ENCODE results near the gene BEX4. TPM values are rescaled to one million over a fixed set of nuclear protein-coding genes. Genes with fewer than 3 reads are reported as not detected.

The BEX4 gene
- total and polyA plus RNA-seq, 4 experiments from 2014 or later, result 38.9 to 101 (median 48.9) TPM

DNA sequence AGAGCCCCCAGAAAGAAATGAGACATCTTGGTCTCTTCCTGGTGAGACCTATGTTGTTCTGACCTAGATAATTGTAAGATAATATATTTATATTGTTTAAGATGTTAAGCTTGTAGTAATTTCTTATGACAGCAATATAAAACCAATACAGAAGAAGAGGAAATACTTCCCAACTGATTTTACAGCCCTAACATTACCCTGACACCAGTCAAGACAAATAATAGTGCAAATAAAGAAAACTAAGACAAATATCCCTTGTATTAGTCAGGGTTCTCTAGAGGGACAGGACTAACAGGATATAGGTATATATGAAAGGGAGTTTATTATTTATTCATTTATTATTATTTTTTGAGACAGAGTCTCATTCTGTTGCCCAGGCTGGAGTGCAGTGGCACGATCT, 21.4 kb downstream of the BEX4 start:
- Histone ChIP-seq H3K9me3 (ENCODE audit: control insufficient read depth in 1 of 2, low read length in 2 of 2) (no peaks in the 10 kb centered on the region), H3K4me1 (ENCODE audit: insufficient read depth, low read length) (no peaks in the 10 kb centered on the region), H3K4me3 (ENCODE audit: low read length in 2 of 2) (no peak overlapping the region), H3K27me3 (ENCODE audit: insufficient read depth, low read length) (no peaks in the 10 kb centered on the region), H3K27ac (ENCODE audit: low read depth, low read length) (no peak overlapping the region), H3K36me3 (ENCODE audit: insufficient read depth, low read length) (no peaks in the 10 kb centered on the region)
- Mint-ChIP-seq H3K27ac (no peak overlapping the region), H3K27me3 (no peaks in the 10 kb centered on the region), H3K4me1 (no peaks in the 10 kb centered on the region), H3K4me3 (no peak overlapping the region), H3K9me3 (no peaks in the 10 kb centered on the region), H3K36me3 (no peaks in the 10 kb centered on the region)
- no peak for DNase-seq
- POLR2A ChIA-PET (ENCODE audit: partially characterized antibody), result no interaction called here
- CTCF ChIA-PET (ENCODE audit: partially characterized antibody), result no interaction called here
- intact Hi-C loops (cut with micrococcal nuclease), result no loop called here

DNA sequence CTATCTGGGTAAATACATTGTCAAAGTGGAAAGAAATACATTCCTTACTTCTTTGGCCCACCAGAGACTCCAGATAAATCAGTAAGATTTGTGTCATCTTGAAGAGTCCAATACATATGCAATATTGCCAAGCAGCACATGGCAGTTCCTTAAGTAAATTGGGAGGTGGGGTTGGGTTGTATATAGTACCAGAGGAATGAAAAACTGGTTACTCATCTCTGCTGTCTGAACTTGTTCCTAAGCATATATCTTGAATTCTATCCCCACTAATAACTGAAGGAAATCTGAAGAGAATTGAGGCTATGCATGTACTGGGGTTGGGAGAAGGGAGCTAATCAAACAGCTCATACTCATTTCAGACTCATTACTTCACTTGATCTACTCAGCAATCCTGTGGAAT, 25.2 kb downstream of the BEX4 start:
- Mint-ChIP-seq H3K4me1 (no peaks in the 10 kb centered on the region), H3K27me3 (peaks cover 0 to 2% of the 10 kb centered on the region in 2 donors), H3K4me3 (no peak overlapping the region), H3K9me3 (no peaks in the 10 kb centered on the region), H3K27ac (no peak overlapping the region), H3K36me3 (no peaks in the 10 kb centered on the region)
- ChIA-PET CTCF (ENCODE audit: partially characterized antibody) (interaction anchor here (1.2 kb wide), 1 partner anchor 9 kb away, joined by 3 read pairs; no protein-coding TSS in a partner anchor), POLR2A (ENCODE audit: partially characterized antibody) (no interaction called here)
- no peak for DNase-seq
- no peaks in the 10 kb centered on the region for H3K9me3 ChIP-seq (ENCODE audit: control insufficient read depth in 1 of 2, low read length in 2 of 2)
- no peak overlapping the region for H3K4me3 ChIP-seq (ENCODE audit: low read length in 2 of 2)
- no peak overlapping the region for H3K27ac ChIP-seq (ENCODE audit: low read depth, low read length)
- no peaks in the 10 kb centered on the region for H3K27me3 ChIP-seq (ENCODE audit: insufficient read depth, low read length)
- no peaks in the 10 kb centered on the region for H3K36me3 ChIP-seq (ENCODE audit: insufficient read depth, low read length)
- intact Hi-C loops (cut with micrococcal nuclease), result no loop called here
- no peaks in the 10 kb centered on the region for H3K4me1 ChIP-seq (ENCODE audit: insufficient read depth, low read length)

DNA sequence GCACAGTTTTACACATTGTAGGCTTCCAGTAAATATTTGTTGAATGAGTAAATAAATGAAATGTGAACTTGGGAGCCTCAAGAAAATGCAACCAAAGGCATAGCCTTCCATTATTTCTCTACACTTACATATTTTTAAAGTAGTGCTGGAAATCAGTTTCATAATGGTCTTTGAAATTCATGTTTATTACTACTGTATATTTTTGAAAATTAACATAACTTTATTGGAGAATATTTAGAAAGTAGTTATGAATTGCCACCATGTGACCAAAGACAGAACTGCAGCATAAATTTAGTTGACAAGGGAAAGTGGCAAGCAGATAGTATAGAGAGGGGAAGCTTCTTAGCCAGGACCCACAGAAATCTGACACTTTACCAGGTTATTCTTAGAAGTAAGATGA, 33.6 kb downstream of the BEX4 start:
- Histone ChIP-seq H3K27ac (ENCODE audit: low read depth, low read length) (no peak overlapping the region), H3K4me1 (ENCODE audit: insufficient read depth, low read length) (peaks cover 4% of the 10 kb centered on the region), H3K36me3 (ENCODE audit: insufficient read depth, low read length) (no peaks in the 10 kb centered on the region), H3K4me3 (ENCODE audit: low read length in 2 of 2) (no peak overlapping the region), H3K9me3 (ENCODE audit: control insufficient read depth in 1 of 2, low read length in 2 of 2) (no peaks in the 10 kb centered on the region), H3K27me3 (ENCODE audit: insufficient read depth, low read length) (no peaks in the 10 kb centered on the region)
- H3K4me3 Mint-ChIP-seq, result no peak overlapping the region
- CTCF ChIA-PET (ENCODE audit: partially characterized antibody), result interaction anchor here (0.9 to 1.9 kb wide), 6 partner anchors 10 to 297 kb away, joined by 3 to 7 read pairs (median 4); no protein-coding TSS in a partner anchor
- H3K27ac Mint-ChIP-seq, result no peak overlapping the region
- DNase-seq, result peak in 3 of 5 donors; percentile 10 to 19 (median 11)
- H3K36me3 Mint-ChIP-seq, result peaks cover 0 to 1% of the 10 kb centered on the region in 2 donors
- POLR2A ChIA-PET (ENCODE audit: partially characterized antibody), result no interaction called here
- peaks cover 0 to 2% (median 0%) of the 10 kb centered on the region in 8 donors for H3K9me3 Mint-ChIP-seq
- H3K27me3 Mint-ChIP-seq, result no peaks in the 10 kb centered on the region
- peaks cover 2 to 16% (median 6%) of the 10 kb centered on the region in 4 donors for H3K4me1 Mint-ChIP-seq
- intact Hi-C loops (cut with micrococcal nuclease), result loop anchor here (1.0 to 2.0 kb wide), 3 partner anchors 37 to 298 kb away; no protein-coding TSS in a partner anchor

GRCh38 chrX:103249805-103250204, 34.9 kb downstream of the BEX4 start:
- Histone ChIP-seq H3K9me3 (ENCODE audit: control insufficient read depth in 1 of 2, low read length in 2 of 2) (no peaks in the 10 kb centered on the region), H3K36me3 (ENCODE audit: insufficient read depth, low read length) (no peaks in the 10 kb centered on the region), H3K27ac (ENCODE audit: low read depth, low read length) (no peak overlapping the region), H3K27me3 (ENCODE audit: insufficient read depth, low read length) (no peaks in the 10 kb centered on the region), H3K4me1 (ENCODE audit: insufficient read depth, low read length) (peaks cover 9% of the 10 kb centered on the region), H3K4me3 (ENCODE audit: low read length in 2 of 2) (no peak overlapping the region)
- no peak for DNase-seq
- no peak overlapping the region for H3K4me3 Mint-ChIP-seq
- H3K27me3 Mint-ChIP-seq, result no peaks in the 10 kb centered on the region
- H3K27ac Mint-ChIP-seq, result peak overlapping the region in 2 of 7 donors; percentile 22 to 51
- intact Hi-C loops (cut with micrococcal nuclease), result loop anchor here (2.0 kb wide), 1 partner anchor 299 kb away; no protein-coding TSS in a partner anchor
- peaks cover 0 to 8% of the 10 kb centered on the region in 2 donors for H3K36me3 Mint-ChIP-seq
- ChIA-PET CTCF (ENCODE audit: partially characterized antibody) (interaction anchor here (1.4 to 1.9 kb wide), 2 partner anchors 19 to 39 kb away, joined by 3 to 5 read pairs; no protein-coding TSS in a partner anchor), POLR2A (ENCODE audit: partially characterized antibody) (no interaction called here)
- peaks cover 0 to 2% (median 0%) of the 10 kb centered on the region in 8 donors for H3K9me3 Mint-ChIP-seq
- peaks cover 8 to 27% (median 14%) of the 10 kb centered on the region in 4 donors for H3K4me1 Mint-ChIP-seq

- H3K4me3 ChIP-seq (ENCODE audit: low read length in 2 of 2), result no peak overlapping the region
- H3K27ac Mint-ChIP-seq, result no peak overlapping the region
- H3K4me1 Mint-ChIP-seq, result peaks cover 14 to 38% (median 19%) of the 10 kb centered on the region in 4 donors
- peaks cover 9% of the 10 kb centered on the region for H3K4me1 ChIP-seq (ENCODE audit: insufficient read depth, low read length)
- H3K9me3 ChIP-seq (ENCODE audit: control insufficient read depth in 1 of 2, low read length in 2 of 2), result no peaks in the 10 kb centered on the region
- H3K36me3 ChIP-seq (ENCODE audit: insufficient read depth, low read length), result no peaks in the 10 kb centered on the region
- H3K27me3 ChIP-seq (ENCODE audit: insufficient read depth, low read length), result no peaks in the 10 kb centered on the region
- no peak for DNase-seq
- intact Hi-C loops (cut with micrococcal nuclease), result no loop called here
- H3K27ac ChIP-seq (ENCODE audit: low read depth, low read length), result no peak overlapping the region
- no peak overlapping the region for H3K4me3 Mint-ChIP-seq
- H3K27me3 Mint-ChIP-seq, result no peaks in the 10 kb centered on the region
- POLR2A ChIA-PET (ENCODE audit: partially characterized antibody), result no interaction called here
- peaks cover 0 to 10% of the 10 kb centered on the region in 2 donors for H3K36me3 Mint-ChIP-seq
- H3K9me3 Mint-ChIP-seq, result peaks cover 0 to 2% (median 0%) of the 10 kb centered on the region in 8 donors
- CTCF ChIA-PET (ENCODE audit: partially characterized antibody), result interaction anchor here (3.9 kb wide), 1 partner anchor 40 kb away, joined by 15 read pairs; no protein-coding TSS in a partner anchor
These were observed 36.1 kb downstream of the BEX4 start for GRCh38 chrX:103250977-103251376.

GRCh38 chrX:103253608-103254007, 38.7 kb downstream of the BEX4 start:
- intact Hi-C loops (cut with micrococcal nuclease), result loop anchor here (2.0 kb wide), 2 partner anchors 39 to 57 kb away; partner anchors contain the start of genes BEX2 and BEX4
- Histone ChIP-seq H3K36me3 (ENCODE audit: insufficient read depth, low read length) (no peaks in the 10 kb centered on the region), H3K4me3 (ENCODE audit: low read length in 2 of 2) (peak overlapping the region in 1 of 2 donors; percentile 83), H3K27ac (ENCODE audit: low read depth, low read length) (peak overlapping the region; percentile 73), H3K9me3 (ENCODE audit: control insufficient read depth in 1 of 2, low read length in 2 of 2) (no peaks in the 10 kb centered on the region), H3K27me3 (ENCODE audit: insufficient read depth, low read length) (no peaks in the 10 kb centered on the region), H3K4me1 (ENCODE audit: insufficient read depth, low read length) (peaks cover 9% of the 10 kb centered on the region)
- ChIA-PET POLR2A (ENCODE audit: partially characterized antibody) (interaction anchor here (0.9 to 2.0 kb wide), 2 partner anchors 39 to 43 kb away, joined by 3 to 10 read pairs; partner anchors contain the start of gene BEX4), CTCF (ENCODE audit: partially characterized antibody) (interaction anchor here (1.2 to 3.9 kb wide), 3 partner anchors 24 to 236 kb away, joined by 3 to 15 read pairs (median 5); no protein-coding TSS in a partner anchor)
- Mint-ChIP-seq H3K36me3 (peaks cover 0 to 10% of the 10 kb centered on the region in 2 donors), H3K4me1 (peaks cover 14 to 38% (median 19%) of the 10 kb centered on the region in 4 donors), H3K4me3 (peak overlapping the region; percentile 90 to 97 (median 96)), H3K27ac (peak overlapping the region; percentile 91 to 97 (median 95)), H3K27me3 (no peaks in the 10 kb centered on the region), H3K9me3 (peaks cover 0 to 2% (median 0%) of the 10 kb centered on the region in 8 donors)
- DNase-seq, result no peak

DNA sequence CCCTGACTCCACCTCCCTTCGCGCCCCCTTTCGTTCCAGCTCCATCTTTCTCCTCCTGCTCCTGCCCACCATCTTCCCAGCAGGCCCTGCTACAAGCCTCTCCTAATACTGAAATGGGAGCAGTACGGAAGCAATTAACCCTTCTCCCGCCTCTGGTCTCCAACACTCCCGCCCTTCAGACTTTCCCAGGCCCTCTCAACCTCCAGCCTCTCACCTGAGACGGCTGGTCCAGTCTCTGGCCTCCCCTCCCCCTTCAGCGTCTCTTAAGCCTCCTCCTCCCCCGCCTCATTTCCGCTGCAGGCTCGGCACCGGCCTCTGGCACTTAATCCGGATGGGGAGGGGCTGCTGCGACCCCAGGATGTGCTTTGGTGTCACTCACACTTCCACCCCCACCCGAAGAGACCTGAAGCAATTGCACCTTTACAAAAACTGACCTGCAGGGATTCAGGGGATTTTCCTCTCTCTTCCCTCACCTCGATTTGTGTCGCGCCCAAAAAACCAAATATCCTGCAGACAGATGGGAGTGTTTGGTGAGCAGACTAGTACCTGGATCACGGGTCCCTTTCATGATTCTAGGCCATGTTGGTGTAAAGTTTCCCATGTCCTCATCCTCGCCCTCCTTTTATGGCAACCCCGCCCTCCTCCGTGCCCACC, 39.4 kb downstream of the BEX4 start:
- ChIA-PET CTCF (ENCODE audit: partially characterized antibody) (interaction anchor here (1.2 to 3.9 kb wide), 3 partner anchors 24 to 43 kb away, joined by 3 to 15 read pairs (median 5); no protein-coding TSS in a partner anchor), POLR2A (ENCODE audit: partially characterized antibody) (interaction anchor here (2.0 kb wide), 1 partner anchor 39 kb away, joined by 10 read pairs; the partner anchor contains the start of gene BEX4)
- peak overlapping the region; percentile 73 for H3K27ac ChIP-seq (ENCODE audit: low read depth, low read length)
- H3K27me3 ChIP-seq (ENCODE audit: insufficient read depth, low read length), result no peaks in the 10 kb centered on the region
- Mint-ChIP-seq H3K4me3 (peak overlapping the region; percentile 90 to 97 (median 96)), H3K27ac (peak overlapping the region; percentile 91 to 97 (median 95)), H3K4me1 (peaks cover 13 to 38% (median 18%) of the 10 kb centered on the region in 4 donors), H3K27me3 (no peaks in the 10 kb centered on the region), H3K9me3 (peaks cover 0 to 2% (median 0%) of the 10 kb centered on the region in 8 donors), H3K36me3 (peaks cover 0 to 10% of the 10 kb centered on the region in 2 donors)
- peaks cover 9% of the 10 kb centered on the region for H3K4me1 ChIP-seq (ENCODE audit: insufficient read depth, low read length)
- no peaks in the 10 kb centered on the region for H3K36me3 ChIP-seq (ENCODE audit: insufficient read depth, low read length)
- intact Hi-C loops (cut with micrococcal nuclease), result loop anchor here (2.0 kb wide), 2 partner anchors 39 to 57 kb away; partner anchors contain the start of genes BEX2 and BEX4
- peak; percentile 10 to 51 (median 17) for DNase-seq
- H3K4me3 ChIP-seq (ENCODE audit: low read length in 2 of 2), result peak overlapping the region; percentile 47 to 83
- no peaks in the 10 kb centered on the region for H3K9me3 ChIP-seq (ENCODE audit: control insufficient read depth in 1 of 2, low read length in 2 of 2)

Data from CD4-positive, alpha-beta memory T cell (primary cell).